ENCODE results near the gene ARAP2.

The ARAP2 gene

DNA sequence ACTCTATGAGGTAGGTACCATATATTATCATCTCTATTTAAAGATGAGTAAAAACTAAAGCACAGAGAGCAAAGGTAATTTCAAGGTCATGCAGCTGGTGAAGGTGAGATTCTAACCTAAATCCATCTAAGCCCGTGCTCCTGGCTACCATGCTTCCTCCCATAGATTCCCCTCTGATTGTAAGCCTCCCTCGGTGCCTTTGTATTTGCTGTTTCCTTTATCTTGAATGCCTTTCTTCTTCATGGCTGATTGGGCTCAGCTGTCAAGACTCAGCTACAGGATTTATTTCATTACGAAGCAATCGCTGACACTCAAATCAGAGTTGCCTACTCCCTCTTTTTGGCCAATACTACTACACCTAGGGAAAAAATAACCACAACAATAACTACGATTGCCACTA, 217.1 kb downstream of the ARAP2 start:
- ATAC-seq (replicated peaks; ENCODE audit: extremely low read depth, poor library complexity, severe bottlenecking) (no peak), DNase-seq (ENCODE audit: low spot score in 2 of 2) (no peak)
- H3K27me3 Mint-ChIP-seq, result no peaks in the 10 kb centered on the region
- H3K27ac Mint-ChIP-seq (ENCODE audit: low read depth), result no peak overlapping the region
- H3K4me3 Mint-ChIP-seq, result no peak overlapping the region
- no peaks in the 10 kb centered on the region for H3K9me3 Mint-ChIP-seq
- H3K4me1 Mint-ChIP-seq, result no peaks in the 10 kb centered on the region
- no peaks in the 10 kb centered on the region for H3K36me3 Mint-ChIP-seq (ENCODE audit: insufficient read depth)

DNA sequence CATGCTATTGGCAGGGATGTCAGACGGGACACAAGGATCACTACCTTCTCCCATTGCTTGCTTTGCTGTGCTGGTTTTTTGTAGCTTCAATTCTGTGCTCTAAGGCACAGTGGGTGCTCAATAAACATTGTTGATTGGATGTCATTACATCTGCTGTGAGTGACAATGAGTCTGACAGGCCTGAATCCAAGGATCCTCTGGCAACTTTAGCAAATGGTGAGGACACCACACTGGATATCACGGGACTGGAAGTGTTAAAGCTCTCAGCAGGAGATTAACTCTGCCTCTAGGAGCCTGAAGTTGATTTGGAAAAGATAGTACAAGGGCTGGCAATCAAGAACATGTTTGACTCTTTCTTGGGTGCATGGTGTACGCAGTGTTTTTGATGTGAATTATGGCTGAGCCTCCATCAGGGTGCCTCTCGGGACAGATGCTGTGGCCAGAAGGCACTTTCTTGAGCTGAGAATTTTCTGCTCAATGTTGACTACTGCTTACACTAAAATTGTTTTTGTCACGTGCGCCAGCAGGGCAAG, 217.9 kb downstream of the ARAP2 start:
- H3K36me3 Mint-ChIP-seq (ENCODE audit: insufficient read depth), result no peaks in the 10 kb centered on the region
- ATAC-seq (replicated peaks; ENCODE audit: extremely low read depth, poor library complexity, severe bottlenecking), result no peak
- H3K4me3 Mint-ChIP-seq, result no peak overlapping the region
- no peaks in the 10 kb centered on the region for H3K9me3 Mint-ChIP-seq
- H3K27me3 Mint-ChIP-seq, result no peaks in the 10 kb centered on the region
- H3K4me1 Mint-ChIP-seq, result no peaks in the 10 kb centered on the region
- no peak overlapping the region for H3K27ac Mint-ChIP-seq (ENCODE audit: low read depth)
- no peak for DNase-seq (ENCODE audit: low spot score in 2 of 2)

GRCh38 chr4:36024901-36025660, 219.2 kb downstream of the ARAP2 start:
- no peaks in the 10 kb centered on the region for H3K9me3 Mint-ChIP-seq
- ATAC-seq (replicated peaks; ENCODE audit: extremely low read depth, poor library complexity, severe bottlenecking) (no peak), DNase-seq (ENCODE audit: low spot score in 2 of 2) (no peak)
- no peaks in the 10 kb centered on the region for H3K27me3 Mint-ChIP-seq
- H3K4me1 Mint-ChIP-seq, result no peaks in the 10 kb centered on the region
- no peak overlapping the region for H3K4me3 Mint-ChIP-seq
- no peak overlapping the region for H3K27ac Mint-ChIP-seq (ENCODE audit: low read depth)
- no peaks in the 10 kb centered on the region for H3K36me3 Mint-ChIP-seq (ENCODE audit: insufficient read depth)

GRCh38 chr4:36020351-36020750, 224.0 kb downstream of the ARAP2 start:
- Mint-ChIP-seq H3K4me1 (no peaks in the 10 kb centered on the region), H3K9me3 (no peaks in the 10 kb centered on the region), H3K27ac (ENCODE audit: low read depth) (no peak overlapping the region), H3K4me3 (no peak overlapping the region), H3K36me3 (ENCODE audit: insufficient read depth) (no peaks in the 10 kb centered on the region), H3K27me3 (no peaks in the 10 kb centered on the region)
- DNase-seq (ENCODE audit: low spot score in 2 of 2) (no peak), ATAC-seq (replicated peaks; ENCODE audit: extremely low read depth, poor library complexity, severe bottlenecking) (no peak)
